Activated CD4-positive, alpha-beta memory T cell treated with anti-CD3 and anti-CD28 coated beads for 36 hours (primary cell): ENCODE results near the gene DCAF15. TPM values are rescaled to one million over a fixed set of nuclear protein-coding genes. Genes with fewer than 3 reads are reported as not detected.
A peak's percentile ranks its signal among the peaks of the same experiment; 100 is the strongest.

Experiments used
- CTCF ChIA-PET: fragments of 350-600 bp; sonication (Branson Sonifier 250); formaldehyde crosslinking; loops from one replicate; lab custom pipeline; 2021; ENCODE audit warnings: antibody characterized with exemption, inconsistent platforms; lab: Charles Lee
- POLR2A ChIA-PET: fragments of 350-600 bp; sonication (Branson Sonifier 250); formaldehyde crosslinking; loops from one replicate; lab custom pipeline; 2021; ENCODE audit warnings: antibody characterized with exemption; lab: Charles Lee
- DNase-seq: peaks from one replicate; pipeline ENCODE4 v3.0.0-alpha.2; 2020
- H3K27ac Mint-ChIP-seq: one replicate; pipeline ENCODE4 v1.8.0; 2021; ENCODE audit warnings: mixed read lengths
- H3K27me3 Mint-ChIP-seq: one replicate; pipeline ENCODE4 v1.8.0; 2021; ENCODE audit warnings: mixed read lengths
- H3K36me3 Mint-ChIP-seq: one replicate; pipeline ENCODE4 v1.8.0; 2021; ENCODE audit warnings: mixed read lengths
- H3K4me1 Mint-ChIP-seq: one replicate; pipeline ENCODE4 v1.8.0; 2021; ENCODE audit warnings: low read depth, mixed read lengths
- H3K4me3 Mint-ChIP-seq: one replicate; pipeline ENCODE4 v1.8.0; 2021; ENCODE audit warnings: mild to moderate bottlenecking, mixed read lengths
- H3K9me3 Mint-ChIP-seq: one replicate; pipeline ENCODE4 v1.8.0; 2021; ENCODE audit warnings: mixed read lengths
- intact Hi-C: fragments of 100-400 bp; cut with micrococcal nuclease; formaldehyde crosslinking; loops from one replicate; pipeline ENCODE4 v1.15.1; 2023
- total RNA-seq, 2 experiments: library from RNA; stranded (reverse); gene quantifications; one replicate each; pipeline ENCODE4 v1.2.3, GENCODE V29; 2021

Gene DCAF15, protein sequence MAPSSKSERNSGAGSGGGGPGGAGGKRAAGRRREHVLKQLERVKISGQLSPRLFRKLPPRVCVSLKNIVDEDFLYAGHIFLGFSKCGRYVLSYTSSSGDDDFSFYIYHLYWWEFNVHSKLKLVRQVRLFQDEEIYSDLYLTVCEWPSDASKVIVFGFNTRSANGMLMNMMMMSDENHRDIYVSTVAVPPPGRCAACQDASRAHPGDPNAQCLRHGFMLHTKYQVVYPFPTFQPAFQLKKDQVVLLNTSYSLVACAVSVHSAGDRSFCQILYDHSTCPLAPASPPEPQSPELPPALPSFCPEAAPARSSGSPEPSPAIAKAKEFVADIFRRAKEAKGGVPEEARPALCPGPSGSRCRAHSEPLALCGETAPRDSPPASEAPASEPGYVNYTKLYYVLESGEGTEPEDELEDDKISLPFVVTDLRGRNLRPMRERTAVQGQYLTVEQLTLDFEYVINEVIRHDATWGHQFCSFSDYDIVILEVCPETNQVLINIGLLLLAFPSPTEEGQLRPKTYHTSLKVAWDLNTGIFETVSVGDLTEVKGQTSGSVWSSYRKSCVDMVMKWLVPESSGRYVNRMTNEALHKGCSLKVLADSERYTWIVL
- 10 to 100 TPM; 67.0 to 72.0 TPM for total RNA-seq

DNA sequence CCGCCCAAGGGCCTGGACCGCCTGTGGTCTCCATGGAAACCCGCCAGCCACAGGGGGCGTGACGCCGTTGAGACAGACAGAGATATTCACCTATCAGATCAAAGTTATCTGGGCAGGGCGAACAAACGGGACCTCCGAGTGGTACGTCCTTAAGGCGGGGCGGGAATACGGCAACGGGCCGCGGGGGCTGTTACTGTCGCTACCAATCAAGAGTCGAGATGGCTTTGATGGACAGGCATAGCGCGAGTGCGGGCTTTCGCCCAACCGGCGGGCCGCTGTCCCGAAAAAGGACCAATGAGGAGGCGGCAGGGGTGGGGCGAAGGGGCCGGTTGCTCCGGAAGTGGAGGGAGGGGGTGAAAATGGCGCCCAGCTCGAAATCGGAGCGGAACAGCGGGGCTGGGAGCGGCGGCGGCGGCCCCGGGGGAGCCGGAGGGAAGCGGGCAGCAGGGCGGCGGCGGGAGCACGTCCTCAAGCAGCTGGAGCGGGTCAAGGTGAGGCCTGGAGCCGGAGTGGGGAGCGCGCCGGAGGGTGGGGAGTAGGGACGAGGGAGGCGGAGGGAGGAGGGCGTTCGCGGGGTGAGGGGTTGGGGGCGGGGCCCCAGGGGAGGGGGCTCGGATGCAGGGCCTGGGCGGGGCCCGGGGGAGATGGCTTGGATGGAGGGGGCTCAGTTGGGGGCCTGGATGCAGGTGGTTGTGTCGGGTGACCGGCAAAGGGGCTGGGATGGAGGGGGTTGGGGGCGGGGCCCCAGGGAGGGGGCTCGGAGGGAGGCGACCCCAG lies at the start of gene DCAF15:
Gene DCAF15 (plus strand): TSS at position 356 of the 777 bp plus-strand sequence. CDS start 4 bp downstream, at position 360.
- intact Hi-C loops: loop anchor here (1.0 to 5.0 kb wide), 6 partner anchors 34 to 129 kb away; partner anchors contain the start of genes IL27RA, MISP3 and RFX1
- Mint-ChIP-seq H3K9me3 (no peaks in the 10 kb centered on the region), H3K27ac (peak within 1 kb of the TSS; percentile 85), H3K4me1 (peaks cover 17% of the 10 kb centered on the region), H3K4me3 (peak within 1 kb of the TSS; percentile 95), H3K27me3 (no peaks in the 10 kb centered on the region), H3K36me3 (peaks cover 5% of the 10 kb centered on the region)
- ChIA-PET CTCF (interaction anchor here (1.1 to 3.0 kb wide), 5 partner anchors 71 to 162 kb away, joined by 3 to 20 read pairs (median 5); partner anchors contain the start of gene IL27RA), POLR2A (interaction anchor here (0.8 to 1.5 kb wide), 9 partner anchors 29 to 90 kb away, joined by 3 to 8 read pairs (median 4); partner anchors contain the start of genes IL27RA and RFX1)
- DNase-seq: peak; percentile 99

DNA sequence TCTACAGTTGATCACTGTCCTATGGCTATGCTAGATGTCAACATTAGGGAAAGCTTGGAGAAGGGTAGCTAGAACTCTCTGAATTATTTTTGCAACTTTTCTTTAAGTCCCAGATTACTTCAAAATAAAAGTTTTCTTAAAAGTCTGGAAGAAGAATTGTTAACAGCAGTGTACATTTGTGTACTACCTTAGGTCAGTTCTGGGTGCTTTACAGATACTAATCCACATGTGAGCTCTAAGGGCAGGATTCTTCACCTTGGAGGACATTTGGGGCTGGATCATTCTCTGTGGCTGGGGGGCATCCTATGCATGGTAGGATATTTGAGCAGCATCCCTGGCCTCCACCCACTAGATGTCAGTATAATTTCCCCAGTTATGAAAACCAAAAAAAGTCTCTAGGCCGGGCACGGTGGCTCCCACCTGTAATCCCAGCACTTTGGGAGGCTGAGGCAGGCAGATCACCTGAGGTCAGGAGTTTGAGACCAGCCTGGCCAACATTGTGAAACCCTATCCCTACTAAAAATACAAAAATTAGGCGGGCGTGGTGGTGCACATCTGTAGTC lies 49.2 kb upstream of the DCAF15 start:
- DNase-seq: peak; percentile 57
- Mint-ChIP-seq H3K9me3 (no peaks in the 10 kb centered on the region), H3K4me3 (no peak overlapping the region), H3K4me1 (peaks cover 23% of the 10 kb centered on the region), H3K36me3 (peaks cover 3% of the 10 kb centered on the region), H3K27ac (no peak overlapping the region), H3K27me3 (no peaks in the 10 kb centered on the region)
- ChIA-PET CTCF (interaction anchor here (0.6 to 3.8 kb wide), 17 partner anchors 8 to 445 kb away, joined by 3 to 16 read pairs (median 4); partner anchors contain the start of gene IL27RA), POLR2A (interaction anchor here (0.6 kb wide), 1 partner anchor 746 kb away, joined by 3 read pairs; no protein-coding TSS in a partner anchor)
- intact Hi-C loops: loop anchor here (5.0 kb wide), 1 partner anchor 154 kb away; no protein-coding TSS in a partner anchor

DNA sequence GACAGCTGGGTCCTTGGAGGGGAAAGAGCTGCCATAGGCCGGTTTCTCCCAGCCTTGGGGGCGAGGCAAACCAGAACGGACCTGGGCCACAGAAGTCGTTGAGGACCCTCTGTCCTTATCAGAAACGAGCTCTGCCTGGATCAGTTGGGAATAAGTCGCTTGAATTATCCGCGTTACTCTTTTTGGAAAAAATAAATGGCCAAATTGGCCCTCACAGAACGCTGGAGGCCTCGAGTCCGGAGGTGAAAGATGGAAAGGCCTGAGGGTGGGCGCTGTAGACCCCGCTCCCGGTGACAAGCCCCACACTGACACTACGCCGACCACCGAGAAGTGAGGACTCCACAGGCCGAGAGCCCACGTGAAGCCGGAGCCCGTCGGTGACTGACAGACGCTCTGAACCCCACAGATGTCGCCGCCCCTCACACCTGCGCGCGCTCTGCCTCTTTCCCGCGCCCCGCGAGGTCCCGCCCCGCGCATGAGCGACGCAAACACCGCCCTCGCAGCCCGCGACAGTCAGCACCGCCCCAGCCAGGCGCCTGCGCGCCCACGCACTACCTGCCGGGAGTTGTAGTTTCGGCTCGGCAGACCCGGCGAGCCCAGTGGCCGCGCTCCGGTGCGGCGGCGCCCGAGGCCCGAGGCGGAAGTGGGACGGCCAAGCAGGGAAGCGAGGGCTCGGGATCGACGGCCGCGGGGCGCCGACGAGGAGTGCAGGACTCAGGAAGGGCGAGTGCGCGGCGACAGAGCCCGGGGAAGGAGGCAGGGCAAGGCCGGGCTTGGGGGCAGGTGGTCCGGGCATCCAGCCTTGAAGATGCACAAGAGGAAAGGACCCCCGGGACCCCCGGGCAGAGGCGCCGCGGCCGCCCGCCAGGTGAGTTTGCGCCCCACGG lies 46.4 kb upstream of the DCAF15 start, which contains the start of the genes BRME1 and CC2D1A:
Gene BRME1 (minus strand): TSS at position 484 of the 887 bp plus-strand sequence. CDS start 1,225 bp downstream, outside the sequence.
Gene CC2D1A (plus strand): TSS at position 568 of the 887 bp plus-strand sequence. CDS start 241 bp downstream, at position 809.
- ChIA-PET POLR2A (interaction anchor here (1.0 kb wide), 1 partner anchor 18 kb away, joined by 5 read pairs; no protein-coding TSS in a partner anchor), CTCF (interaction anchor here (0.6 to 1.5 kb wide), 5 partner anchors 25 to 1292 kb away, joined by 3 to 4 read pairs (median 3); no protein-coding TSS in a partner anchor)
- DNase-seq: peak; percentile 97
- H3K4me3 Mint-ChIP-seq: peak within 1 kb of the TSS; percentile 83
- intact Hi-C loops: loop anchor here (1.0 kb wide), 2 partner anchors 45 to 100 kb away; partner anchors contain the start of gene RFX1
- no peaks in the 10 kb centered on the region for H3K27me3 Mint-ChIP-seq
- H3K36me3 Mint-ChIP-seq: peaks cover 12% of the 10 kb centered on the region
- H3K27ac Mint-ChIP-seq: peak within 1 kb of the TSS; percentile 86
- H3K9me3 Mint-ChIP-seq: no peaks in the 10 kb centered on the region
- peaks cover 23% of the 10 kb centered on the region for H3K4me1 Mint-ChIP-seq

- peaks cover 23% of the 10 kb centered on the region for H3K4me1 Mint-ChIP-seq
- peak; percentile 43 for DNase-seq
- intact Hi-C loops: loop anchor here (1.0 kb wide), 2 partner anchors 45 to 100 kb away; partner anchors contain the start of gene RFX1
- H3K9me3 Mint-ChIP-seq: no peaks in the 10 kb centered on the region
- H3K27me3 Mint-ChIP-seq: no peaks in the 10 kb centered on the region
- H3K4me3 Mint-ChIP-seq: peak overlapping the region; percentile 83
- no peak overlapping the region for H3K27ac Mint-ChIP-seq
- ChIA-PET CTCF (interaction anchor here (0.7 to 1.6 kb wide), 5 partner anchors 15 to 167 kb away, joined by 4 to 7 read pairs (median 4); no protein-coding TSS in a partner anchor), POLR2A (no interaction called here)
- peaks cover 15% of the 10 kb centered on the region for H3K36me3 Mint-ChIP-seq
These were observed 45.8 kb upstream of the DCAF15 start for GRCh38 chr19:13906521-13906904.

- H3K4me1 Mint-ChIP-seq: peaks cover 23% of the 10 kb centered on the region
- intact Hi-C loops: loop anchor here (1.0 kb wide), 2 partner anchors 44 to 99 kb away; partner anchors contain the start of gene RFX1
- POLR2A ChIA-PET: no interaction called here
- CTCF ChIA-PET: interaction anchor here (0.7 to 1.6 kb wide), 4 partner anchors 15 to 152 kb away, joined by 4 to 7 read pairs (median 4); no protein-coding TSS in a partner anchor
- no peak overlapping the region for H3K27ac Mint-ChIP-seq
- no peaks in the 10 kb centered on the region for H3K27me3 Mint-ChIP-seq
- H3K36me3 Mint-ChIP-seq: peaks cover 15% of the 10 kb centered on the region
- H3K9me3 Mint-ChIP-seq: no peaks in the 10 kb centered on the region
- H3K4me3 Mint-ChIP-seq: peak overlapping the region; percentile 83
- DNase-seq: no peak
These were observed 45.4 kb upstream of the DCAF15 start for GRCh38 chr19:13906910-13907309.

DNA sequence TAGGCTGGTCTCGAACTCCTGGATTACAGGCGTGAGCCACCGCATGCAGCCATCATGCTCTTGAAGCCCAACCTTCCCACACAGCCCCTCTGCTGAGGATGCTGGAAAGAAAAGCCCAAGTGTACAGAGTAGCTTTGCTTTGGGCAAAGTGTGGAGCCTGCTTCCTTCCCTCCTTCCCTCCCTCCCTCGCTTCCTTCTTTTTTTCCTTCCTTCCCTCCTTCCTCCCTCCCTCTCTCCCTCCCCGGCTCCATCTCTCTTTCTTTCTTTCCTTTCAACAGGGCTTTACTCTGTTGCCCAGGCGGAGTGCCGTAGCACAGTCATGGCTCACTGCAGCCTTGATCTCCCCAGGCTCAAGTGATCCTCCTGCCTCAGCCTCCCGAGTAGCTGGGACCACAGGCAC lies 43.6 kb upstream of the DCAF15 start:
- DNase-seq: no peak
- Mint-ChIP-seq H3K9me3 (no peaks in the 10 kb centered on the region), H3K27me3 (no peaks in the 10 kb centered on the region), H3K36me3 (peaks cover 21% of the 10 kb centered on the region), H3K4me3 (no peak overlapping the region), H3K4me1 (peaks cover 20% of the 10 kb centered on the region), H3K27ac (no peak overlapping the region)
- CTCF ChIA-PET: interaction anchor here (0.6 kb wide), 1 partner anchor 140 kb away, joined by 3 read pairs; no protein-coding TSS in a partner anchor
- intact Hi-C loops: no loop called here
- POLR2A ChIA-PET: interaction anchor here (0.6 to 0.7 kb wide), 2 partner anchors 12 to 47 kb away, joined by 4 to 5 read pairs; no protein-coding TSS in a partner anchor

- Mint-ChIP-seq H3K4me1 (peaks cover 20% of the 10 kb centered on the region), H3K9me3 (no peaks in the 10 kb centered on the region), H3K4me3 (no peak overlapping the region), H3K27me3 (no peaks in the 10 kb centered on the region), H3K36me3 (peaks cover 21% of the 10 kb centered on the region), H3K27ac (no peak overlapping the region)
- CTCF ChIA-PET: interaction anchor here (0.6 kb wide), 1 partner anchor 139 kb away, joined by 3 read pairs; no protein-coding TSS in a partner anchor
- intact Hi-C loops: no loop called here
- DNase-seq: no peak
- POLR2A ChIA-PET: interaction anchor here (0.7 kb wide), 1 partner anchor 12 kb away, joined by 5 read pairs; no protein-coding TSS in a partner anchor
These were observed 42.9 kb upstream of the DCAF15 start for GRCh38 chr19:13909430-13909829.

- CTCF ChIA-PET: interaction anchor here (1.5 kb wide), 1 partner anchor 159 kb away, joined by 3 read pairs; the partner anchor contains the start of gene MISP3
- intact Hi-C loops: no loop called here
These were observed 39.0 kb upstream of the DCAF15 start for GRCh38 chr19:13913352-13913751.

GRCh38 chr19:13914777-13915176 lies 37.5 kb upstream of the DCAF15 start:
- H3K9me3 Mint-ChIP-seq: no peaks in the 10 kb centered on the region
- POLR2A ChIA-PET: no interaction called here
- CTCF ChIA-PET: interaction anchor here (1.5 kb wide), 1 partner anchor 157 kb away, joined by 3 read pairs; the partner anchor contains the start of gene MISP3
- no peak overlapping the region for H3K27ac Mint-ChIP-seq
- no peak overlapping the region for H3K4me3 Mint-ChIP-seq
- intact Hi-C loops: no loop called here
- no peaks in the 10 kb centered on the region for H3K27me3 Mint-ChIP-seq
- peaks cover 18% of the 10 kb centered on the region for H3K36me3 Mint-ChIP-seq
- DNase-seq: no peak
- H3K4me1 Mint-ChIP-seq: no peaks in the 10 kb centered on the region

More at GRCh38 chr19:13913352-13913751, 39.0 kb upstream of the DCAF15 start:
- Mint-ChIP-seq H3K4me3 (no peak overlapping the region), H3K36me3 (peaks cover 20% of the 10 kb centered on the region), H3K9me3 (no peaks in the 10 kb centered on the region), H3K4me1 (no peaks in the 10 kb centered on the region), H3K27me3 (no peaks in the 10 kb centered on the region), H3K27ac (no peak overlapping the region)
- no peak for DNase-seq
- POLR2A ChIA-PET: no interaction called here
